GM21786 (cell line): ENCODE measurements around the gene CREB3.

ENCODE experiments used
- ATAC-seq: cut with Tn5 transposase; IDR thresholded peaks from one replicate; pipeline ENCODE4 v1.9.1; 2021; ENCODE audit not compliant: unreplicated experiment

The CREB3 gene

DNA sequence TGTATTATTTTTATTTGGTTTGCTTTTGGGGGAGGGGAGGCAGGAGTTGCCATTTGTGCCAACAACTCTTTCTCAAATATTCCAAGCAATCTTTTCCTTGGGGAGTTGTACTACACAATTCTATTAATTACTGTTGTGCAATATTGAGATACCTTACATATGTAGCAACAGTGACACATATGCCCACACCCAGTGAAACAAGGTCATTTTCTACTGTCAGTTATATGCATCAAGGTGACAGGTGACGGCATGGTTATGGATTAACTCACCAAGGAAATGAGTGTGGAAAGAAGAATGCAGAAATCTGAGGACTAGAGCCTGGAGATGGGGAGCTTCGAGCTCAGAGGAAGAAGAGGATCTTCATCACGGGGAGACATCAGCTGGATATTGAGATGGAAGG, 39.5 kb downstream of the CREB3 start:
- ATAC-seq = no peak

DNA sequence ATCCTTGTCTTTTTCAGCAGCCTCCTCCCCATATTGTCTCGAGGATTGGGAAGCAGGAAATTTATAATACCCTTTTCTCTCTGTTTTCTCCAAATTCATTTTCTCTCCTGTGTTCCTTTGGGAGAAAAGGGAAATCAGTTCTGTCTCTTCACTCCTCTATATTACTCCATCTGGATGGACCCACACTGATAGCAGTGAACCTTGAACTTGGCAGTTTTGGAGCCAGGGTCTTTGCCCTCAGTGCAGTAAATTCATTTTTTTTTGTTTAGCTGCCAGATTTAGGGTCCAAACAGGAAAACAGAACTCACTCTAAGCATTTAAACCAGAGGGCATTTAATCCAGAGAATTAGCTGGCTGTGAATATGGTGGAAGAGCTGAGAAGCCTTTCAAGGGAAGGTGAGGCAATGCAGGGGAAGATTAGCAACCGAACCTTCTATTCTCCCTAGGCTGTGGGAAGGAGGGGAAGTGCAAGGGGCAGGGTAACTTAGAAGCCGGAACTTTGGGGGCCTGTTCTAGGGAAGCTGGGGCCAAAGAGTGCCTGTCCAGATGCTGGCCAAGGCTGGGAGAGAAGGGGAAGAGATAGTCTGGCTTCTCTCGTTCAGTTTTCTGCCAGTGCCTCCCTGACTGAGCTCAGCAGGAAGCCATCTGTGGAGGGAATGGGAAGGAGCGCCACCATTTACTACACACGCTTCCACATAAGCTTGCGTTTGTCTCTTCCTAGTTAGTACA, 42.6 kb downstream of the CREB3 start:
- ATAC-seq = no peak

GRCh38 chr9:35776018-35776417, 43.6 kb downstream of the CREB3 start:
- ATAC-seq = no peak

GRCh38 chr9:35778496-35778895, 46.0 kb downstream of the CREB3 start:
- ATAC-seq = no peak

DNA sequence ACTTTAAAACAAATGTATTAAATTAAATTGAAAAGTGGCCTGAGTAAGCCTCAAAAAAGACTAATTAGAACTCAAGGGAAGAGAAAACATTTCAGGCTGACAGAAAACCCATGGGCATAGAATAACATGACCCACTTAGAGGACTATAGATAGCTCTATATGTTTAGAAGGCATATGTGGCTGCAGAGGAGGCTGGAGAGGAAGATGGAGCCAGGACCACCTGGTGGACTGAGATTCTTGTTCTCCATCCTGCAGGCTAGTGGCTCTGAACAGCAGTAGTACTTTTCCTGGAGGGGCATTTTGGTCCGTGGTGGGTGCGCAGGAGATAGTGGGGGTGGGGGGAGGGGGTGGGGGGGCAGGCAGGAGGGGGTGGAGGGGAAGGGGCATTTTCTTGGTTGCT, 48.6 kb downstream of the CREB3 start:
- ATAC-seq = no peak

DNA sequence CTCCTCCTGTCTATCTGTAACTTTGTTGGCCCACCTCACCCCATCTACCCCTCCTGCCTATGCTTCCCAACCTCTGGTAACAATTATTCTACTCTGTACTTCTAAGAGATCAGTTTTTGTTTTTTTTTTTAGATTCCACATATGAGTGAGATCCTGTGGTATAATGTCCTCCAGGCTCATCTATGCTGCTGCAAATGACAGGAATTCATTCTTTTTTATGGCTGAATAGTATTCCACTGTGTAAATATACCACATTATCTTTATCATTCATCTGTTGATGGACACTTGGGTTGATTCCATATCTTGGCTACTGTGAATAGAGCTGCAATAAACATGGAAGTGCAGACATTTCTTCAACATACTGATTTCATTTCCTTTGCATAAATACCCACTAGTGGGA, 51.0 kb downstream of the CREB3 start:
- no peak for ATAC-seq
